Activated B cell treated with CpG ODN at 0.5 μM for 24 hours (primary cell): ENCODE data around the gene KERA. TPM values are rescaled to one million over a fixed set of nuclear protein-coding genes. Genes with fewer than 3 reads are reported as not detected.

Experiments used
- ATAC-seq: fragments of 200-7000 bp; cut with Tn5 transposase; one replicate; pipeline ENCODE4 v1.10.0; 2021; ENCODE audit warnings: low read depth, mild to moderate bottlenecking, moderate library complexity
- CTCF ChIA-PET: fragments of 350-600 bp; sonication (Branson Sonifier 250); formaldehyde crosslinking; loops from one replicate; lab custom pipeline; 2021; ENCODE audit warnings: antibody characterized with exemption; lab: Charles Lee
- POLR2A ChIA-PET: fragments of 350-600 bp; sonication (Branson Sonifier 250); formaldehyde crosslinking; loops from one replicate; lab custom pipeline; 2021; ENCODE audit warnings: antibody characterized with exemption; lab: Charles Lee
- DNase-seq: peaks from one replicate; pipeline ENCODE4 v3.0.0; 2022
- H3K27ac Mint-ChIP-seq: one replicate; pipeline ENCODE4 v1.8.0; 2020; ENCODE audit warnings: mixed read lengths
- H3K27me3 Mint-ChIP-seq: one replicate; pipeline ENCODE4 v1.8.0; 2021; ENCODE audit warnings: mixed read lengths
- H3K36me3 Mint-ChIP-seq: one replicate; pipeline ENCODE4 v1.8.0; 2021; ENCODE audit warnings: low read depth, mixed read lengths
- H3K4me1 Mint-ChIP-seq: one replicate; pipeline ENCODE4 v1.8.0; 2021; ENCODE audit warnings: mixed read lengths
- H3K4me3 Mint-ChIP-seq: one replicate; pipeline ENCODE4 v1.8.0; 2020; ENCODE audit warnings: mild to moderate bottlenecking, mixed read lengths
- H3K9me3 Mint-ChIP-seq: one replicate; pipeline ENCODE4 v1.8.0; 2020; ENCODE audit warnings: mixed read lengths
- intact Hi-C: fragments of 100-400 bp; cut with micrococcal nuclease; formaldehyde crosslinking; loops from one replicate; pipeline ENCODE4 v1.15.1; 2024
- total RNA-seq: library from RNA; stranded (reverse); gene quantifications from 2 replicates; pipeline ENCODE4 v1.2.3, GENCODE V29; 2022
- TF ChIP-seq, protein P1 (sequence below): fragments of 200-600 bp; IDR thresholded peaks from one replicate; pipeline ENCODE4 v1.8.0; 2022; ENCODE audit warnings: antibody characterized with exemption, mild to moderate bottlenecking

KERA gene
- total RNA-seq, 1 donor from 2014 or later: not detected

DNA sequence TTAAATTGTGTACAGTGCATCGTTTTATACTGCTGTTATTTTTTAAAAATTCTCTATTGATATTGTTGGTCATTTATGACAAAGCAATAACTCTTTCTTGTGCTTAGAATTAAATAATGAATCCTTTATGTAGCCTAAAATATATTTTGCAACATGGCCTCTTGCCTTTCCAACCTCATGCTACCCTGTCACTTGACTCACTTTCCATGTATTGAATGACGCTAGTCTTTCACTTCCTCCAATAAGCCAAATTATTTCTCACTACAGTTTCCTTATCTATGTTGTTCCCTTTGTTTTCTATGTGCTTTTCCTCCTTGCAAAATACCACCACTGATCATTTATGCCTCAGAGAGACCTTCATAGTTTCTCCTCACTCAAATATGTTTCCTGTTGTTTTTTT is 36.7 kb downstream of the KERA start:
- Mint-ChIP-seq H3K4me3 (no peak overlapping the region), H3K4me1 (no peaks in the 10 kb centered on the region), H3K27me3 (peaks cover 2% of the 10 kb centered on the region), H3K36me3 (no peaks in the 10 kb centered on the region), H3K27ac (no peak overlapping the region), H3K9me3 (no peaks in the 10 kb centered on the region)
- CTCF ChIA-PET: no interaction called here
- TF ChIP-seq, protein P1, sequence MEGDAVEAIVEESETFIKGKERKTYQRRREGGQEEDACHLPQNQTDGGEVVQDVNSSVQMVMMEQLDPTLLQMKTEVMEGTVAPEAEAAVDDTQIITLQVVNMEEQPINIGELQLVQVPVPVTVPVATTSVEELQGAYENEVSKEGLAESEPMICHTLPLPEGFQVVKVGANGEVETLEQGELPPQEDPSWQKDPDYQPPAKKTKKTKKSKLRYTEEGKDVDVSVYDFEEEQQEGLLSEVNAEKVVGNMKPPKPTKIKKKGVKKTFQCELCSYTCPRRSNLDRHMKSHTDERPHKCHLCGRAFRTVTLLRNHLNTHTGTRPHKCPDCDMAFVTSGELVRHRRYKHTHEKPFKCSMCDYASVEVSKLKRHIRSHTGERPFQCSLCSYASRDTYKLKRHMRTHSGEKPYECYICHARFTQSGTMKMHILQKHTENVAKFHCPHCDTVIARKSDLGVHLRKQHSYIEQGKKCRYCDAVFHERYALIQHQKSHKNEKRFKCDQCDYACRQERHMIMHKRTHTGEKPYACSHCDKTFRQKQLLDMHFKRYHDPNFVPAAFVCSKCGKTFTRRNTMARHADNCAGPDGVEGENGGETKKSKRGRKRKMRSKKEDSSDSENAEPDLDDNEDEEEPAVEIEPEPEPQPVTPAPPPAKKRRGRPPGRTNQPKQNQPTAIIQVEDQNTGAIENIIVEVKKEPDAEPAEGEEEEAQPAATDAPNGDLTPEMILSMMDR: no peak
- POLR2A ChIA-PET: no interaction called here
- DNase-seq (no peak), ATAC-seq (no peak)
- intact Hi-C loops: no loop called here

DNA sequence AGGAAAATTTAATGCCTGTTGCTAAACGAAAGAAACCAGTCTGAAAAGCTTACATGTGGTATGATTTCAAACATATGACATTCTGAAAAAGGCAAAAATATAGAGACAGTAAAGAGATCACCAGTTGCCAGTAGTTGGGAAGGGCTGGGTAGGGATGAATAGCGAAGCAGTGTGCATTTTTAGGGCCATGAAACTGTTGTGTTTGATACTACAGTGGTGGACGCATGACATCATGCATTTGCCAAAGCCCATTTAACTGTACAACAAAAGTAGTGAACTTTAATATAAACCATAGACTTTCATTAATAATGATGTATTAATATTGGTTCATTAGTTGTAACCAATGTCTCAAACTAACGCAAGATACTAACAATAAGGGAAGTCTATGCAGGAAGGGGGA is 38.4 kb downstream of the KERA start:
- peaks cover 2% of the 10 kb centered on the region for H3K9me3 Mint-ChIP-seq
- H3K27ac Mint-ChIP-seq: no peak overlapping the region
- H3K27me3 Mint-ChIP-seq: no peaks in the 10 kb centered on the region
- POLR2A ChIA-PET: no interaction called here
- CTCF ChIA-PET: no interaction called here
- DNase-seq (no peak), ATAC-seq (no peak)
- no peaks in the 10 kb centered on the region for H3K36me3 Mint-ChIP-seq
- intact Hi-C loops: no loop called here
- H3K4me1 Mint-ChIP-seq: no peaks in the 10 kb centered on the region
- TF ChIP-seq, protein P1: no peak
- H3K4me3 Mint-ChIP-seq: no peak overlapping the region

DNA sequence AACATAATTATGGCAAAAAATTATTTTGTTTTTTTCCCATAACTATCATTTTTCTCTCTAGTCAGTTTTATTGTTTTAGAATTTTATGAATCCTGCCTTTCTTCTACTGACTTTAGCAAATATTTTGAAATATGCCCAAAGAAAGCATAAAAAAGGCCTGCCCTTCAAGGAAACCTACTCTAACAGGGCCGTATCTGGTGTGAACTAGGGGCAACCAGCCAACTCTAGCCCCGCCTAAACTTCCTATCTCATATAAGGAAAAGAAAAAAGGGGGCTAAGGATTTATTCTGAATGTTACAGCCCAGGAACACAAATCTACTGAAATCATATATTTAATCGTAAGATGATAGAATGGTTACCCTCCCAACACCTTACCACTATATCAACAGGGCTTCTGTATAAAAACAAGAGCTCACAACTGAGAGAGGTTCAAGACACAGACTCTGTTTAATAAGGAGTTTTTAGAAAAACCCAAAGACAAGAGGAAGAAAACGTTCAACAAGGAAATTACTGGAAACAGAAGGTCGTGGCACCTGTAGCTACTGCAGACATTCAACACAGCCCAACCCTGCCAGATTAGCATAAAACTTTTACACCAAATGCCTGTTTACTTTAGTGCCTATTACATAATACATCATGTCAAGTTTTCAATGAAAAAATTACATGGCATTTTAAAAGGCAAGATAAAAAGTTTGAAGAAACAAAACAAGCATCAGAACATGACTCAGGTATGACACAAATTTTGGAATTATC is 40.1 kb downstream of the KERA start:
- TF ChIP-seq, protein P1: no peak
- POLR2A ChIA-PET: no interaction called here
- no peak overlapping the region for H3K27ac Mint-ChIP-seq
- H3K4me3 Mint-ChIP-seq: no peak overlapping the region
- CTCF ChIA-PET: no interaction called here
- peaks cover 2% of the 10 kb centered on the region for H3K9me3 Mint-ChIP-seq
- H3K27me3 Mint-ChIP-seq: peaks cover 5% of the 10 kb centered on the region
- H3K36me3 Mint-ChIP-seq: no peaks in the 10 kb centered on the region
- intact Hi-C loops: no loop called here
- ATAC-seq (no peak), DNase-seq (no peak)
- H3K4me1 Mint-ChIP-seq: no peaks in the 10 kb centered on the region

DNA sequence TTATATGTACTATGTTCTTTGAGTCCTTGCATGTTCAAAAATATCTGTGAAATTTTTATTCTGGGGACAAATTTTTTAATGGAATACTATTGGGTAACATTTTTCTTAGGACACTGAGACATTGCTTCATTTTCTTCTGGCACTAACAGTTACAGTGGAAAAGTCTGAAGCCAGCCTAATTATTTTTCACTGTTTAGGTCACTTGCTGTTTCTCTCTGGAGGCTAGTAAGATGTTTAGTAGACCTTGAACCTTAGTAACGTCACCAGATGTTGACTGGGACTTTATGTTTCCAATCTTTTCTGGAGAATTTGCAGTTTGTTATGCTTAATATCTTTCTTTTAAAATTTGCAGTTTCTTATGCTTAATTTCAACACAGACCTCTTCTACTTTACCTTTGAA is 40.8 kb downstream of the KERA start:
- TF ChIP-seq, protein P1: no peak
- intact Hi-C loops: no loop called here
- DNase-seq (no peak), ATAC-seq (no peak)
- Mint-ChIP-seq H3K4me1 (no peaks in the 10 kb centered on the region), H3K27me3 (peaks cover 5% of the 10 kb centered on the region), H3K4me3 (no peak overlapping the region), H3K27ac (no peak overlapping the region), H3K9me3 (peaks cover 2% of the 10 kb centered on the region), H3K36me3 (no peaks in the 10 kb centered on the region)
- POLR2A ChIA-PET: no interaction called here
- CTCF ChIA-PET: no interaction called here

DNA sequence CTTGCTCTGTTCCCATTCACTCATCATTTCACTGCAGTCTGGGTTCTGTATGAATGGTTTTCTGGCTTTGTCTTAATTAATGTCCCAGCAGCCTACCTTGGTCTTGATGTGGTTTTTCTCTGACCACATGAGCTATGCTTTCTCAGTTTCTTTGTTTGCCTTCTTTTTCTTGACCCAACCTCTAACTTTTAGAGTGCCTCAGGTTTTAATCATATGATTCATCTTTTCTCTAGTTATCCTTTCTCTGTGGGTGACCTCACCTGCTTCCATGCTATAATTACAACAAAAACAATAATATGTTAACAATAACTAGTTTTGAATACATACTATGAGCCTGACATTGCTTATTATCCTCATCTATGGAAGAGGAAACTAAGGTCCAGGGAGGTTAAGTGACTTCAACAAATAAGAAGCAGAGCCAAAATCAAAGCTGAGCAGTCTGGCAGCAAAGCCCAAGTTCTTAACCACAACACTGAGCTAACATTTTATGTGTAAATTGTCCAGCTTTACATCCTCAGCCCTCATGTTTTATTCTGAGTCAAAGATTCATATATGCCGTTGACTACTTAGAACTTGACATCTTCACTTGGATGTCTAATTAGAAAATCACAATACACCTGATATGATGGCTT is 48.4 kb downstream of the KERA start:
- DNase-seq: no peak
- H3K4me1 Mint-ChIP-seq: no peaks in the 10 kb centered on the region
- peaks cover 10% of the 10 kb centered on the region for H3K27me3 Mint-ChIP-seq
- H3K4me3 Mint-ChIP-seq: no peak overlapping the region
- TF ChIP-seq, protein P1: no peak
- no peaks in the 10 kb centered on the region for H3K9me3 Mint-ChIP-seq
- ChIA-PET CTCF (no interaction called here), POLR2A (no interaction called here)
- intact Hi-C loops: no loop called here
- no peak overlapping the region for H3K27ac Mint-ChIP-seq
- H3K36me3 Mint-ChIP-seq: no peaks in the 10 kb centered on the region
- ATAC-seq: no peak
